ENCODE measurements around the gene CAMTA1.

- TF ChIP-seq CTCF (IDR thresholded peaks at IDR 0.05) (peak; percentile 63), EZH2phosphoT487 (IDR thresholded peaks at IDR 0.05) (no peak), EZH2 (IDR thresholded peaks at IDR 0.05) (no peak)
Measured at GRCh38 chr1:7755448-7755847, 970.2 kb downstream of the CAMTA1 start.

Measured in neural progenitor cell (in vitro differentiated cells).